Heart right ventricle (tissue), 16 donors: ENCODE results near the gene BATF3. TPM values are rescaled to one million over a fixed set of nuclear protein-coding genes. Genes with fewer than 3 reads are reported as not detected.

Source experiments
- ATAC-seq, 8 donors: fragments of 200-7000 bp; cut with Tn5 transposase; one replicate each; pipeline ENCODE4 v1.9.1; 2020; ENCODE audit warnings: mild to moderate bottlenecking in 8 of 8, moderate library complexity in 8 of 8, moderate number of reproducible peaks in 1 of 8
- DNase-seq, 2 donors: peaks; one replicate each; pipeline ENCODE4 v3.0.0-alpha.2; 2020
- H3K27ac ChIP-seq, 10 donors: fragments of 200-600 bp; sonication (generic) in 2 of 10; one replicate each; pipeline versions ENCODE4 v1.5.0 to v1.8.0; 2020 to 2022; ENCODE audit warnings: mild to moderate bottlenecking in 3 of 10
- H3K27me3 ChIP-seq, 7 donors: fragments of 200-600 bp; one replicate each; pipeline ENCODE4 v1.8.0; 2021 to 2022; ENCODE audit warnings: mild to moderate bottlenecking in 2 of 7
- H3K36me3 ChIP-seq, 9 donors: fragments of 200-600 bp; sonication (generic) in 1 of 9; one replicate each; pipeline versions ENCODE4 v1.5.0 to v1.8.0; 2020 to 2022; ENCODE audit warnings: mild to moderate bottlenecking in 2 of 9
- H3K4me1 ChIP-seq, 9 donors: fragments of 200-600 bp; sonication (generic) in 1 of 9; one replicate each; pipeline versions ENCODE4 v1.5.0 to v1.8.0; 2020 to 2022; ENCODE audit warnings: mild to moderate bottlenecking in 4 of 9
- H3K4me3 ChIP-seq, 10 donors: fragments of 200-600 bp; sonication (generic) in 2 of 10; one replicate each; pipeline versions ENCODE4 v1.5.0 to v1.8.0; 2020 to 2022; ENCODE audit warnings: mild to moderate bottlenecking in 7 of 10, moderate library complexity in 2 of 10
- H3K9me3 ChIP-seq, 11 donors: fragments of 200-600 bp in 10 of 11; sonication (generic) in 2 of 11; one replicate each; pipeline versions ENCODE4 v1.5.0 to v1.8.0; 2013 to 2022; ENCODE audit warnings: mild to moderate bottlenecking in 2 of 11, control low read depth in 1 of 11, moderate library complexity in 1 of 11
- CTCF ChIP-seq, 9 donors: fragments of 200-600 bp; sonication (generic) in 2 of 9; IDR thresholded peaks; one replicate each; pipeline versions ENCODE4 v1.5.0 to v1.8.0; 2021 to 2022; ENCODE audit warnings: antibody characterized with exemption in 9 of 9, mild to moderate bottlenecking in 5 of 9, moderate library complexity in 1 of 9
- WGBS, 2 donors: extraction: QIAGEN DNeasy Blood & Tissue Kit; methylation state at CpG; one replicate each; pipeline ENCODE4 v1.1.7; 2013; ENCODE audit warnings: inconsistent platforms in 1 of 2; 5-methylcytosine and 5-hydroxymethylcytosine counted together
- intact Hi-C, 10 donors: fragments of 100-400 bp; cut with DNase I; formaldehyde crosslinking; loops; one replicate each; pipeline versions ENCODE4 v1.11.1 to v1.14.2; 2022
- polyA plus RNA-seq, 2 donors: library from polyadenylated mRNA; stranded (reverse); fragments of 200-250 nt; gene quantifications; one replicate each; pipeline ENCODE4 v1.2.3, GENCODE V29; 2013
- total RNA-seq, 10 donors: library from RNA; stranded (reverse); fragmentation: NEBNext Ultra II Directional in 3 of 10; extraction: Animal tissue kit (Norgen Biotek cat#: 25700) in 3 of 10; gene quantifications; one replicate each; pipeline versions ENCODE4 v1.2.1 to v1.2.4, GENCODE V29; 2021 to 2023
- donor health status: Arrhythmogenic right ventricular cardiomyopathy.
- donor health status: ischemic (EF 13 %, LVEDD 7.1; RV severe dilation, severe dysfunction).
- donor health status: healthy with polysubstance abuse.
- donor health status: DM: no; HTN: yes; CAD: no.
- donor health status: DM: no; HTN: no; CAD: no.
- donor health status: ischemic (EF 25% LVEDD 6.9; RV normal size, moderate dysfunction).
- donor health status: ischemic (EF 25% LVEDD 5.7; RV mildly dilated, moderate dysfunction).
- donor health status: healthy.
- donor health status: DM: yes; HTN: yes; CAD: no.
- donor health status: Ischemic cardiomyopathy.
- donor health status: ischemic (EF 35%, LVEDD 5.7; RV mildly dilated, moderate dysfunction).
- donor health status: nonischemic (EF 11% LVEDD 7.7; RV severe dilation, severe dysfunction).
- donor health status: DM: yes; HTN: yes; CAD: no.
- donor health status: PGD.
- donor health status: ischemic (EF 29% LVEDD 5.4; RV normal size, mild dysfunction).
- donor health status: nonischemic (EF 23%, LVEDD 6.1; RV moderate dilation, normal function).

The BATF3 gene
- total and polyA plus RNA-seq, 12 donors: 0.28 to 7.0 (median 1.1) TPM

DNA sequence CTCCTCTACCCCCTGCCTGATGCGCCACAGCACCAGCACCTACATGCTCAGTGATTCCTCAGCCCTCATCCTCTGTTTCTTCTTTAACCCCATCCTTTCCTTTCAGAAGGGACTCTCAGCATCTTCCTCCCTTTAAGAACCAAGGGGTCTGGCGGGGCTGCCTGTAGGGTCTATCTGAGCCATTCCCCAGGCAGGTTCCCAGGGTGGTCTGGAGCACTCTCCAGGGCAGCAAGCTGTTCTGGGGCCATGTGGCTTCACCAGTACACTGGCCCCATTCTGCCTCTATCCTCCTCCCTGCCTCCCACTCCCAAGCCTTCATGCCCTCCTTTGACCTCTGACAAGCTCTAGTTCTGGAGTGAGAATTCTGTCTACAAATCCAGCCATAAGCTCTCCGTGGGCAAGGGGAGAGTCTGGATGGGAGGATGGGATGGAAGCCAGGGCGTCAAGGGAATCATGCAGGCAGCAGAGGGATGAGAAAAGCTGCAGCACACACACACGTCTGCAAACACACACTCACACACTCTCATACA, 10.4 kb downstream of the BATF3 start:
- no peak for TF ChIP-seq CTCF (IDR thresholded peaks at IDR 0.05)
- Histone ChIP-seq H3K36me3 (no peaks in the 10 kb centered on the region), H3K4me3 (no peak overlapping the region), H3K4me1 (peaks cover 0 to 17% (median 0%) of the 10 kb centered on the region in 9 donors), H3K27me3 (peaks cover 0 to under 1% (median 0%) of the 10 kb centered on the region in 7 donors), H3K9me3 (no peaks in the 10 kb centered on the region), H3K27ac (no peak overlapping the region)
- DNase-seq (no peak), ATAC-seq (no peak)
- intact Hi-C loops: no loop called here
- 78 to 88% methylated on average over 5 of the region's 5 CpGs for WGBS, 2 donors

GRCh38 chr1:212688341-212689047, 11.1 kb downstream of the BATF3 start:
- intact Hi-C loops: no loop called here
- H3K9me3 ChIP-seq: no peaks in the 10 kb centered on the region

GRCh38 chr1:212687811-212688210, 11.8 kb downstream of the BATF3 start:
- WGBS, 2 donors: 95% methylated on average over 2 of the region's 2 CpGs
- no peaks in the 10 kb centered on the region for H3K36me3 ChIP-seq
- H3K27ac ChIP-seq: no peak overlapping the region
- ATAC-seq: no peak
- H3K27me3 ChIP-seq: peaks cover 0 to 8% (median 0%) of the 10 kb centered on the region in 7 donors
- DNase-seq: no peak
- intact Hi-C loops: no loop called here
- no peak for TF ChIP-seq CTCF (IDR thresholded peaks at IDR 0.05)
- no peak overlapping the region for H3K4me3 ChIP-seq
- H3K9me3 ChIP-seq: no peaks in the 10 kb centered on the region
- peaks cover 0 to 31% (median 0%) of the 10 kb centered on the region in 9 donors for H3K4me1 ChIP-seq

More at GRCh38 chr1:212688341-212689047, 11.1 kb downstream of the BATF3 start:
- H3K4me3 ChIP-seq: no peak overlapping the region
- H3K36me3 ChIP-seq: no peaks in the 10 kb centered on the region
- peaks cover 0 to 24% (median 0%) of the 10 kb centered on the region in 9 donors for H3K4me1 ChIP-seq
- ATAC-seq: no peak
- peaks cover 0 to 6% (median 0%) of the 10 kb centered on the region in 7 donors for H3K27me3 ChIP-seq
- H3K27ac ChIP-seq: no peak overlapping the region
- 79 to 82% methylated on average over 7 of the region's 7 CpGs for WGBS, 2 donors
- TF ChIP-seq CTCF (IDR thresholded peaks at IDR 0.05): no peak
- DNase-seq: no peak

DNA sequence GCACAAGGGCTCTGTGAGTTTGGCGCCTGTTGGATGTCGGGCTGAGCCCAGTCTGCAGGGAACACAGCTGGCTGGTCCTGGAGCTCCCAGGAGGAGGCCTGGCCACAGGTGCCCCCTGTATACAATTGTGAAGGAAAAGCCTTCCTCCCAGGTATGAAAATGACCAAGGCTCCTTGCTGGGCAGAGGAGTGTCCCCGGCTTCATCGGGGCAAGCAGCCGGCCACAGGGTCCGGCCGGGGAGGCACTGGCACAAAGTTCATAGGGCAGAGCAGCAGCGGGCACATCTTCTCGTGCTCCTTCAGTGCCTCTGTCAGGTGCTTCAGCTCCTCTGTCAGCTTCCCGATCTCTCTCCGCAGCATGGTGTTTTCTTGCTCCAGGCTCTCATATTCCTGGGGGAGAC, 13.0 kb downstream of the BATF3 start:
- DNase-seq: no peak
- no peaks in the 10 kb centered on the region for H3K9me3 ChIP-seq
- peaks cover 0 to 8% (median 0%) of the 10 kb centered on the region in 7 donors for H3K27me3 ChIP-seq
- no peak for ATAC-seq
- TF ChIP-seq CTCF (IDR thresholded peaks at IDR 0.05): no peak
- H3K27ac ChIP-seq: no peak overlapping the region
- no peak overlapping the region for H3K4me3 ChIP-seq
- peaks cover 0 to 38% (median 0%) of the 10 kb centered on the region in 9 donors for H3K4me1 ChIP-seq
- intact Hi-C loops: no loop called here
- H3K36me3 ChIP-seq: no peaks in the 10 kb centered on the region
- WGBS, 2 donors: 95 to 98% methylated on average over 11 of the region's 11 CpGs
